Activated CD4-positive, CD25-positive, alpha-beta regulatory T cell treated with anti-CD3 and anti-CD28 coated beads, Interleukin-2, amount 50 U/mL, for 72 hours (primary cell): ENCODE results near the gene ITCH.
"Not testable (repeated sequence)": the region's sequence is repeated elsewhere in the genome, so short reads cannot be mapped to it uniquely, and the experiment has no call there.

Experiments used
- DNase-seq: peaks from one replicate; pipeline ENCODE4 v3.0.0; 2021

ITCH gene

GRCh38 chr20:34514897-34515483 lies 151.9 kb downstream of the ITCH start:
- no peak for DNase-seq

DNA sequence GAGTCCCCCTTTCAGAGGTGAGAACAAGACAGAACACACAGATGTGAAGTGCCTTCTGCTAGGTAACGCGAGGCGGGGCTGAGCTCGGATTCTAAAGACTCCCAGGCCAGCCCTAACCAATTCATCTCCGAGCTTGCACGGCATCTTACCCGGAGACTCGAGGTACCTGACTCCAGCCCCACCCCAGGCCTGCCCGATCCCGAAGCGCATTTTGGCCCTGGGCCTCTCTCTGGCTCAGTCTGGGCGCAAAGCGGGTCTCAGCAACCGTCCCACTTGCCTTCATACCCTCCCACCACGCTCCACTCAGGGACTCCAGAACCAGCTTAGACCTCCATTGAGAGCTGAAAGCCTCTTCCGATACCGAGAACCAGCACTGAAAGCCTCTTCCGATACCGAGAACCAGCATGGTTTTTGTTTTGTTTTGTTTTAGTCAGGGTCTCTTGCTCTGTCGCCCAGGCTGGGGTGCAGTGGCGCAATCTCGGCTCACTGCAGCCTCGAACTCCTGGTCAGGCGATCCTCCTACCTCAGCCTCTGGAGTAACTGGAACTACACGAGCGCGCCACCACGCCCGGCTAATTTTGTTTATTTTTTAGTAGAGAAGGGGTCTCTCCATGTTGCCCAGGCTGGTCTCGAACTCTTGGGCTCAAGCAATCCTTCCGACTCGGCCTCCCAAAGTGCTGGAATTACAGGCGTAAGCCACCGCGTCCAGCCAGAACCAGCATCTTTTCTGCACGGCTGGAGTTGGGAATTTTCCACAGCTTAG lies 152.6 kb downstream of the ITCH start:
- DNase-seq: peak; percentile 63

DNA sequence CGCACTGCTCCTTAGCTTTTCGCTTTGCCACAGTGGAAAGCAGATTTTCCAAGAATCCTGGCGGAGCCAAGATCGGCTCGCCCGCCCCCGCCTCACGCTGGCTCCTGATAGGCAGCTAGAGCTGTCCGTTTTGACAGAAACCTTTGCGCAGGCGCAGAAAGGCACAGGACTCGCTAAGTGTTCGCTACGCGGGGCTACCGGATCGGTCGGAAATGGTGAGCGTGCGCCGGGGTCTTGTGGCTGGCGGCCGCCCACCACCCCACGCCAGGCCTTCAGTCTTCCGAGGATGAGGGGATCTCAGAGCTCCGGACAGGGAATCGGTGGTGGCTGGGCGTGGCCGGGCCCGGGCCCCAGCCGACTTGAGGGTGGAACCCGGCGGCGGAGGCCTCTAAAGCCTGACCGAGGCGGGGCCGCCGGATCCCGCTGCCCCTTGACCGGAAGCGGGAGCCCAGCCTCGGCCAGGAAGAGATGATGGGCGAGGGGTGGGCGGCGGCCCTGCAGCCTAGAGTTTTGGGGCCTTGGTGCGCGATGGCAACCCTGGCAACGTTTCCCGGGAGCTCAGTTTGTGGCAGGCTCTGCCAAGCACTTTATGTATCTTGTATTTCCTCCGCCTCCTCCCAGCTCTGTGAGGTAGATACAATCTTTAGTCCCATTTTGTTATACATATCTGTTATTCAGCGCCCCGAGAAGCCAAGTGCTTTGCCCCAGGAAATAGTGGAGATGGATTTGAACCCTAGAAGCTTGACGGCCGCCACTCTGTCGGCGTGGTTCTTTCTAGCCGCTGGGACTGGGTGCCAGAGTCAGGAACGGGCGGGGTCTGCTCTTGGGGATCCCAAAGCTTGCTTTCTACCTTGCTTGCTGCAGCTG lies 153.4 kb downstream of the ITCH start, which contains the start of gene DYNLRB1:
Gene DYNLRB1, plus strand, starts transcription at position 176 of the 867 bp plus-strand sequence. Its CDS starts 37 bp downstream, at position 213.
- DNase-seq: peak; percentile 96

- DNase-seq: no peak
Observed at GRCh38 chr20:34517114-34517505, 154.0 kb downstream of the ITCH start.

GRCh38 chr20:34518863-34519262 lies 155.8 kb downstream of the ITCH start:
- DNase-seq: not testable (repeated sequence)

DNA sequence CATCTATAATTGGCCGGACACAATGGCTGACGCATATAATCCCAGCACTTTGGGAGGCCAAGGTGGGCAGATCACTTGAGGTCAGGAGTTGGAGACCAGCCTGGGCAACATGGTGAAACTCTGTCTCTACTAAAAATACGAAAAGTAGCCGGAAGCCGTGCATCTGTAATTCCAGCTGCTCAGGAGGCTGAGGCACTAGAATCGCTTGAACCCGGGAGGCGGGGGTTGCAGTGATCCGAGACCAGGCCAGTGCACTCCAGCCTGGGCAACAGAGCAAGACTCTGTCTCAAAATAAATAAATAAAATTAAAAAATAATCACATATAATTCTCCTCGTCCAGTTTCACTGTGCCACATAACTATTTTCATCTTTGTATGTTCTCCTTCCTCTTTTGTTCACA lies 156.8 kb downstream of the ITCH start:
- DNase-seq: not testable (repeated sequence)

GRCh38 chr20:34522969-34523871 lies 160.1 kb downstream of the ITCH start:
- no peak for DNase-seq

- no peak for DNase-seq
Observed at GRCh38 chr20:34524426-34524825, 161.4 kb downstream of the ITCH start.

GRCh38 chr20:34525342-34525708 lies 162.3 kb downstream of the ITCH start:
- no peak for DNase-seq

DNA sequence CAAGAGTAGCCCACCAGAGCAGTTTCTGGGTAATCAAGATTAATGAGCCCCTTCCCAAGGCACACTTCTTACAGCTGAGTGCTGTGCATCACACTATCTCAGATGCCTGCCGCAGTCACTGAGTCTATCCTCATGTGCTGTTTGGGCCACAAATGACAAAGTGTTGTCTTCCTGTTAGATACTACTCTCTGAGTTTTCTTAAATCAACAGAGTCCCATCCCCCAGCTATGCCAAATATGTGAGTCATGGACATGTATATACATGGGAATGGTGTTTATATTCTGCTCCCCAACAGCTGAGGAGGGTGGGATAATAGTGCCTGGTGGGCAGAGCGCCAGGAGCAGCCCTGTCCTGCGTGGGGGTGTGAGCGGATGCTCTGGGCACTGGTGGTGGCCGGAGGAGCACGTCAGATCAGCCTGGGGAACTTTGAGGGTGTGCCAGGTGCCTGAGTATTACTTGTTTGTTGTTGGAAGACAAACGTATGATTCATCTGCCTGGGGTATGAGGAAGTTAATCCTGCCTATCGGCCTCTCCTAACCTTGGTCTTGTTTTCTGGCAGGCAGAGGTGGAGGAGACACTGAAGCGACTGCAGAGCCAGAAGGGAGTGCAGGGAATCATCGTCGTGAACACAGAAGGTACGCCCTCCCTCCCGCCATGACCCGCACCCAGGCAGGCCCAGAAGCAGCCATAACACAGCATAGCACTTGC lies 162.8 kb downstream of the ITCH start:
- DNase-seq: no peak

DNA sequence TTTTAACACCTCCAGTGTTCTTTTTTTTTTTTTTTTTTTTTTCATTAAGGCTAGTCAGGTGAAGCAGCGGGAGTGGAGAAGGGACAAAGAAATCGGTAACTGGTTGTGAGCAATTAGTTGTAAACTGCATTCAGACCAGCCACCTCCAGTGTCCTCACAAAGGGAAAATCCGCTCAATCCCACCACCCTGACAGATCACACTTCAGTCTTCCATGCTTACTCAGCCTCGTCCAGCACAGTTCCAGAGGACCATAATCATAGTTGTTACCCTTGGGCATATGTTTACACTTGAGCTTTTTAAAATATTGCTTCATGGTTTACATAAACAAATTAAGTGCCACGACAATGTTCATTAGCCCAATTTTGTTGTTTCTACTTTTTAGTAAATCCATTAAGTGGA lies 163.4 kb downstream of the ITCH start:
- DNase-seq: no peak

DNA sequence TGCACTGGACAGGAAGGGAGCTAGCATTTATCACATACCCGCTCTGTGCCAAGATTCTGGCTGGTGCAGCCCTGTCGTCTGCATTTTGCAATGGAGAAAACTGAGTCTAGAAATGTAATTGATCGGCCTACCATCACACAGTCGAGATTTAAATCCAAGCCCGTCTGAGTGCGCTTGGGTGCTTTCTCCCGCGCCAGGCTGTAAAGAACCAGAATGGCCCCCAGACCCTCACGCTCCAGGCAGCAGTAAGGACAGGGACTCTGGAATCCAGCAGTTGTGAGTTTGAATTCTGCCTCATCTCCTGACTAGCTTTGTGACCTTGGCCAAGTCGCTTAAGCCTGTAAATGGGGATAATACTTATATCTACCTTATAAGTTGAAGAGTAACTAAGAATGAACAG lies 163.9 kb downstream of the ITCH start:
- DNase-seq: no peak

DNA sequence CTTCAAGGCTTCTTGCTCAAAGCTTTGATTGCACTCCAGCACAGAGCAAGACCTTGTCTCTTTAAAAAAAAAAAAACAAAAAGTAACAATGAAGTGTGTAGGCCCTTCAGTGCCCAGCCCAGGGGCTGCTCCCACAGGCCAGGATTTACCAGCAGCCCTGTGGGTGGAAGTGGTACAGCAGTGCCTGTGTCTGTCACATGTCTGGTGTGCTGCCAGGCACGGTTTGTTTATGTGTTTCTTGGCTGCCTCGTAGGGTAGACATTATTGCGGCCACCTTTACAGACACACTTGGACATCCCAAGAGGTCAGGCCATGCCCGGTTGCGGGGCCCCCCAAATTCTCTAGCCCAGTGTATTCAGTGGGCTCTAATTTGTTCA lies 165.8 kb downstream of the ITCH start:
- no peak for DNase-seq

GRCh38 chr20:34529742-34530141 lies 166.7 kb downstream of the ITCH start:
- no peak for DNase-seq

GRCh38 chr20:34530342-34530741 lies 167.3 kb downstream of the ITCH start:
- no peak for DNase-seq

GRCh38 chr20:34531608-34532265 lies 168.7 kb downstream of the ITCH start:
- DNase-seq: no peak

GRCh38 chr20:34532320-34532719 lies 169.2 kb downstream of the ITCH start:
- no peak for DNase-seq

GRCh38 chr20:34532756-34533155 lies 169.7 kb downstream of the ITCH start:
- no peak for DNase-seq

DNA sequence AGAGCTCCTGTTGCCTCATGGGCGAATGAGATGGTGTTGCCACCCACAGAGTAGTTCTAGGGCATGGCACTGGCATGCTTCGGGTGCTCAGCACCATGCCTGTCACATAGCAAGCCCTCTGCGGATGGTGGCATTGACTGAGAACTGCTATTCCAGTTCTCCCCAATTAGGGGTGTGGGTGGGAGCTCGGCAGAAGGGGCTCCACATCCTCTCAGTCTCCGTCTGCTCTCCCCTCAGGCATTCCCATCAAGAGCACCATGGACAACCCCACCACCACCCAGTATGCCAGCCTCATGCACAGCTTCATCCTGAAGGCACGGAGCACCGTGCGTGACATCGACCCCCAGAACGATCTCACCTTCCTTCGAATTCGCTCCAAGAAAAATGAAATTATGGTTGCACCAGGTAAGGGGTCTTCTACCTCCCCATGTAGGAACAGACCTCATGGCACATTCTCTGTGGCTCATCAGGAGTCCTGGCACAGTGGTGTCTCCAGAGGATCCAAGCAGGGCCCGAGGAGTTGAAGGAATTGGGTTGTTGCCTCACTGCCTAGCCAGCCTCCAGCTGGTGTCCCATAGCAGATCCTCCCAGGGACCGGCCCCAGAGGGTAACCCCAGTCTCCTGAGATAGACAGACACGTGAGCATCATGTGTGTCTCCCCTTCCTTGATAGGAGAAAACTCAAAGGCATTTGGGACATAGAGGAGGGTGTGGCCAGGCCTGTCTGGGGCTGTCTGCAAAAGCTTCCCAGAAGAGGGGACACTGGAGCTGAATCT lies 171.5 kb downstream of the ITCH start:
- no peak for DNase-seq

GRCh38 chr20:34535301-34535840 lies 172.3 kb downstream of the ITCH start:
- no peak for DNase-seq
